Muscle of leg (tissue), 11 donors: ENCODE results near the gene DGLUCY. TPM values are rescaled to one million over a fixed set of nuclear protein-coding genes. Genes with fewer than 3 reads are reported as not detected.

Experiments
- DNase-seq: peaks from one replicate; pipeline ENCODE4 v3.0.0; 2013
- H3K27ac ChIP-seq: one replicate; pipeline ENCODE4 v1.5.1; 2013; ENCODE audit warnings: mild to moderate bottlenecking, low read length, control low read depth
- H3K27me3 ChIP-seq: one replicate; pipeline ENCODE4 v1.6.1; 2013; ENCODE audit warnings: low read length; ENCODE audit not compliant: control insufficient read depth, insufficient read depth
- H3K36me3 ChIP-seq: one replicate; pipeline ENCODE4 v1.6.1; 2013; ENCODE audit warnings: low read length; ENCODE audit not compliant: control insufficient read depth, insufficient read depth
- H3K4me1 ChIP-seq: one replicate; pipeline ENCODE4 v1.6.1; 2013; ENCODE audit warnings: low read length; ENCODE audit not compliant: control insufficient read depth, insufficient read depth
- H3K4me3 ChIP-seq: one replicate; pipeline ENCODE4 v1.5.1; 2013; ENCODE audit warnings: low read length, control low read depth
- H3K9me3 ChIP-seq: replicated peaks from 2 replicates; pipeline ENCODE4 v1.6.1; 2013; ENCODE audit warnings: low read depth, low read length; ENCODE audit not compliant: control insufficient read depth
- WGBS: methylation state at CpG from one replicate; pipeline ENCODE4 v1.1.5; 2013; ENCODE audit warnings: missing lambda C conversion rate; ENCODE audit not compliant: insufficient coverage; 5-methylcytosine and 5-hydroxymethylcytosine counted together
- polyA plus RNA-seq, 8 donors: library from polyadenylated mRNA; unstranded; fragments of 120-200 nt; gene quantifications; one replicate each; pipeline versions ENCODE4 v1.2.1 to v1.2.3, GENCODE V29; 2013; ENCODE audit warnings: inconsistent platforms in 1 of 8, low replicate concordance in 1 of 8; ENCODE audit not compliant: insufficient read length in 8 of 8, insufficient read depth in 1 of 8
- total RNA-seq: library from RNA; stranded (reverse); fragments of 120-200 nt; gene quantifications from one replicate; pipeline ENCODE4 v1.2.4, GENCODE V29; 2013

The DGLUCY gene
- total and polyA plus RNA-seq, 9 donors: 22.8 to 29.2 (median 25.9) TPM

DNA sequence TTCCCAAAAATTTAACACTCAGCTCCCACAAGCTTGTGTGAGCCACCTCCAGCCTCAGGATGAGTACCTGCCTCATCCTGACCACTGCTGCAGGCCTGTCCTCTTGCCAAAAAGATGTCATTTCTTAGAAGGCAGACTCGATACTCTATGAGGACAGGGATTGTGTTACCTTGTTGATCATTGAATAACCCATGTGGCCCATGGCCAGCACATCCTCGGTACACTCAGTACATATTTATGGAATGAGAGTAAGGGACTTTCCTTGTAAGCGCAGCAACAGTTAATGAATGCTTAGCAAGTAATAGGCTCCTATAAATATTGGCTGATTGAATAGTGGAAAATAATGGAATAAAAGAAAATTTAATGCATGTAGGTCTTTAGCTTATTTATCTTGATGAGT is 15.3 kb upstream of the DGLUCY start:
- H3K4me1 ChIP-seq: peaks cover 10% of the 10 kb centered on the region
- 40% methylated on average over 1 of the region's 3 CpGs for WGBS
- H3K4me3 ChIP-seq: no peak overlapping the region
- no peaks in the 10 kb centered on the region for H3K36me3 ChIP-seq
- H3K9me3 ChIP-seq: no peaks in the 10 kb centered on the region
- no peaks in the 10 kb centered on the region for H3K27me3 ChIP-seq
- no peak for DNase-seq
- H3K27ac ChIP-seq: no peak overlapping the region

DNA sequence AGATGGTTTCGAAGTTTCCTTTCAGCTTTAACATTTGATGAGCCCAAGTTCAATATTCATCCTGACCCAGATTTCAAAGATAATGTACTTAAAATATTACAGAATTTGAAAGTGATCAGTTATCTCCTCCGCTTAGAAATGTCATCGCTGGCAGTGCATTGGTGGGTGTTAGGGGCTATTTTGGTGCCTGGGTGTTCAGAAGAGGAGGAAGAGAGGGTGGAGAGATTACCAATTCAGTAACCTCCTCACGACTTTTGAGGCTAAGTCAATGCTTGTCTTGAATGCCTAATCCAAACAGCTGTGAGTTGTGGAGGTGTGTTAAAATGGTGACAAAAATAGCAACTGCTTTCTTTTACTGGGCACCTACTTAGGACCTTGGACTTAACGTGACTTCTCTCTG is 13.8 kb upstream of the DGLUCY start:
- no peak overlapping the region for H3K4me3 ChIP-seq
- H3K36me3 ChIP-seq: no peaks in the 10 kb centered on the region
- WGBS: no CpG with 5 or more reads among the region's 5 CpGs
- no peak for DNase-seq
- H3K27ac ChIP-seq: no peak overlapping the region
- no peaks in the 10 kb centered on the region for H3K9me3 ChIP-seq
- H3K4me1 ChIP-seq: peaks cover 7% of the 10 kb centered on the region
- H3K27me3 ChIP-seq: no peaks in the 10 kb centered on the region

DNA sequence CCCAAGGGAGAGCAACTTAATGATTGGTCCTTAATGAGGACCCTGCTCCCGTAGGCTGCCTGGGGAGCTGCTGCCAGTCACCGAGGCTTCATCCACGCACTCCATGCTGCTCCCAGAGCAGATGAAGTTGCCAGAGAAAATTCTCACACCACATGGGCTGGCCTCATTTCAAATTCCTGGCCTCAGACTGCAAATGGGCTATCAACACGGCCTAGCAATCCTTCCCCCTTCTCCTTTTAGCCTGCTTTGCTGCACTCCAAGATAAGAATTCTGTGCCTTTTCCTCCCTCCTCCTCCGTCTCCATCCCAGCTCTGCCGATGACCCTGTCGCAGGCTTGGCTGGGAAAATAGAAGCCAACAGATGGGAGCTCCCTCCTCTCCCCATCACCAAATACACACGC is 10.8 kb upstream of the DGLUCY start:
- peaks cover 3% of the 10 kb centered on the region for H3K4me1 ChIP-seq
- 23% methylated on average over 7 of the region's 8 CpGs for whole genome bisulfite sequencing
- H3K4me3 ChIP-seq: no peak overlapping the region
- no peaks in the 10 kb centered on the region for H3K9me3 ChIP-seq
- H3K27me3 ChIP-seq: no peaks in the 10 kb centered on the region
- H3K27ac ChIP-seq: no peak overlapping the region
- H3K36me3 ChIP-seq: no peaks in the 10 kb centered on the region
- peak; percentile 53 for DNase-seq

DNA sequence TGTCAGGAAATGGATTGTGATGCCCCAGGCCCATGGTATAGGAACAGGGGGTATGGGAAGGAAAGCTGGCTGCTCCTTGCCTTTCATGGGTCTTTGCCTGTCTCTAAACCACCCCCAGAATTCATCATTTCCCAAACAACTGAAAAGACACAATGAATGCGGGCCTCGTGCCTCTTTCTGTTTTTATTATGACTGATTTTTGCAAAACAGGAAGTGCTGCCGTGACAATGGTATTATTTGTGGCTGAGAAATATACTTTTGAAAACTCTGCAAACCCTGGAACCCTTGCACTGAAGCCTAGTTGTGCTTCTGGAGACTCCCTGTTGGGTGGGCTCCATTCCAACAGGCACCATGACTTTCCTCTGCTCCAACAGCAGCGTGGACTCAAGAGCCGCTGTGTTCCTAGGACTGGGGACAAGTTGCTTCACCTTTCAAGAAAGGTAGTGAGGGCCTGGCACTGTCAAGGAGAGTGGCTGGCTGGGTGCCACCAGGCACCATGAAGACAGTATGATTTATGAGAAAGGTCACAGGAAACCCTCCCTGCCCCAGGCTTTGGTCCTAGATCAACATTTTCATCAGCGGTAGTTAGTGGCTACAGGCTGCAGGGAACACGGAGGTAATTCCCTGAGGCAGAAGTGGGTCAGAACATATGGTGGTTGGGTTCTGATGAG is 4.8 kb upstream of the DGLUCY start:
- no peaks in the 10 kb centered on the region for H3K36me3 ChIP-seq
- H3K9me3 ChIP-seq: no peaks in the 10 kb centered on the region
- H3K27ac ChIP-seq: no peak overlapping the region
- H3K4me3 ChIP-seq: no peak overlapping the region
- WGBS: no CpG with 5 or more reads among the region's 7 CpGs
- no peaks in the 10 kb centered on the region for H3K27me3 ChIP-seq
- DNase-seq: no peak
- H3K4me1 ChIP-seq: peaks cover 11% of the 10 kb centered on the region

DNA sequence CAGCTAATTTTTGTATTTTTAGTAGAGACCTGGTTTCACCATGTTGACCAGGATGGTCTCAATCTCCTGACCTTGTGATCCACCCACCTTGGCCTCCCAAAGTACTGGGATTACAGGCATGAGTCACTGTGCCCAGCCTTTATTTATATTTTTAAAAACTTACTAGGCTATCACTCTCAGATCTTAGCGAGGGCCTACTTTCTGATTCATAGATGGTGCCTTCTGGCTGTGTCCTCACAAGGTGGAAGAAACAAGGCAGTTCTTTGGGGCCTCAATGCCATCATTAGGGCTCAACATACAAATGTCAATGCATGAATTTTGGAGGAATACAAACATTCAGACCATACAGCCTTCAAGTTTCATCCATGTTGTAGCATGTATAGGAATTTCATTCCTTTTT is 2.4 kb upstream of the DGLUCY start:
- Histone ChIP-seq H3K9me3 (no peaks in the 10 kb centered on the region), H3K4me3 (no peak overlapping the region), H3K36me3 (no peaks in the 10 kb centered on the region), H3K4me1 (peaks cover 30% of the 10 kb centered on the region), H3K27ac (no peak overlapping the region), H3K27me3 (no peaks in the 10 kb centered on the region)
- WGBS: 100% methylated on average over 1 of the region's 1 CpG
- DNase-seq: no peak

DNA sequence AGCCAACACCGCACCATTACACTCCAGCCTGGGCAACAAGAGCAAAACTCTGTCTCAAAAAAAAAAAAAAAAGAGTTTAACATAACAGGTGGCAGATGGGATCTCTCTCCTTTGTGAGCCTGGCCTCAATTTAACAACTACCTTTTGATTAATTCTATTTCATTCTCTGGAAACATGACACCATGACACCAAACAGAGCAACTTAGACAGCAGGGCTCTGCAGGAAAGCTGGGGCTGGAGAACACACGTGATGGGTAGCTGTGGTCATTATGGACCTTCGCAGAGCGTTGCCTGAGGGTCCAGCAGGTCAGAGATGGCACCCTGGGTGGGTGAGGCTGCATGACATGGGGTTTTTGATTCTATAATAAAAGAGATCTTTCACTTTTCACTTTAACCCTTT is 1.7 kb upstream of the DGLUCY start:
- H3K4me1 ChIP-seq: peaks cover 30% of the 10 kb centered on the region
- no peaks in the 10 kb centered on the region for H3K36me3 ChIP-seq
- no peaks in the 10 kb centered on the region for H3K9me3 ChIP-seq
- H3K4me3 ChIP-seq: no peak overlapping the region
- no peaks in the 10 kb centered on the region for H3K27me3 ChIP-seq
- H3K27ac ChIP-seq: no peak overlapping the region
- DNase-seq: no peak
- WGBS: 100% methylated on average over 1 of the region's 4 CpGs

DNA sequence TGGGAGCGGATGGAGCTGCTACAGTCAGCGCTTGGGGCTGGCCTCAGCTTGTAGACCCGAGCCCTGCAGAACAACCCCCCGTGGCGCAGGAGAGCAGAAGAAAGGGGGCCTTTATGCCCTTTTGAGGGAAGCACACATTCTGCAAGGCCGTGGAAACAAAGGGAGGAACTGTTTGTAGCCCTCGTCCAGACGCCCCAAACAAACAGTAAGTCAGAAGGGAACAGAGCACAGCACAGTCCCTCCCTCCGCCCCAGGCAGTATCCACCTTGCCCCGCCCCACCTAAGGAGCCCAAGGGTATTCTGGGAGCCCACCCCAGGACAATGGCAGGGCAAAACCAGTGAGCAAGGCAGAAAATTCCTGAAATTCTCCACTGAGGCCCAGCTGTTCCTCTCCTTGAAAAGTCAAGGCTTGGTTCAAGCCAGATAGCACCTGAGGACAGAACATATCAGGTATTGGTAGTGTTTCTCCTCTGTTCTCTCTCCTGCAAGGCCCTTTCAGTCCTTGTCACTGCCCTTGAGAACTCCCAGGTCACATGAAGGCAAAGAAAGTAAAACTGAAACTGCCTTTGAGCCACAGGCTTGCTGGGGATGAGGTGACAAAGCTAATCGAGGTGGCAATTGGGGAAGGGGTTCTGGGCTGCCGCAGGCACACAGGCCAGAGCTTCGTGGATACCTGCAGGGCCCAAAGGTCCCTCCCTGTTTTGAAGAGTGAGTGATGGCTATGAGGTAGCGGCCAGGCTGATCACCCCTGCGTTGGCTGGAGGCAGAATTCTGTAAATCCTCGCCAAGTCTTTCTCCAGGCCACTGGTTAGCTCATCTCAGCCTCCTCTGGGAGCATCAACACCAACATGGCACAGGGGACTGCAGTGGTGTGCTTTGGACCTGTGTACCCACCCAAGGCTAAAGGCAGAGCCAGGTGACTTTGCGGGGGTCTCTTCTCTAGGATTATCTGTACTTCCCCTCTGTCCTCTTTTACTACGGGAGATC is 499 bp downstream of the DGLUCY start:
- Histone ChIP-seq H3K27ac (peak overlapping the region; percentile 96), H3K27me3 (no peaks in the 10 kb centered on the region), H3K4me1 (peaks cover 26% of the 10 kb centered on the region), H3K36me3 (peaks cover 4% of the 10 kb centered on the region), H3K4me3 (peak overlapping the region; percentile 63), H3K9me3 (no peaks in the 10 kb centered on the region)
- DNase-seq: peak; percentile 87
- 0% methylated on average over 12 of the region's 18 CpGs for WGBS

DNA sequence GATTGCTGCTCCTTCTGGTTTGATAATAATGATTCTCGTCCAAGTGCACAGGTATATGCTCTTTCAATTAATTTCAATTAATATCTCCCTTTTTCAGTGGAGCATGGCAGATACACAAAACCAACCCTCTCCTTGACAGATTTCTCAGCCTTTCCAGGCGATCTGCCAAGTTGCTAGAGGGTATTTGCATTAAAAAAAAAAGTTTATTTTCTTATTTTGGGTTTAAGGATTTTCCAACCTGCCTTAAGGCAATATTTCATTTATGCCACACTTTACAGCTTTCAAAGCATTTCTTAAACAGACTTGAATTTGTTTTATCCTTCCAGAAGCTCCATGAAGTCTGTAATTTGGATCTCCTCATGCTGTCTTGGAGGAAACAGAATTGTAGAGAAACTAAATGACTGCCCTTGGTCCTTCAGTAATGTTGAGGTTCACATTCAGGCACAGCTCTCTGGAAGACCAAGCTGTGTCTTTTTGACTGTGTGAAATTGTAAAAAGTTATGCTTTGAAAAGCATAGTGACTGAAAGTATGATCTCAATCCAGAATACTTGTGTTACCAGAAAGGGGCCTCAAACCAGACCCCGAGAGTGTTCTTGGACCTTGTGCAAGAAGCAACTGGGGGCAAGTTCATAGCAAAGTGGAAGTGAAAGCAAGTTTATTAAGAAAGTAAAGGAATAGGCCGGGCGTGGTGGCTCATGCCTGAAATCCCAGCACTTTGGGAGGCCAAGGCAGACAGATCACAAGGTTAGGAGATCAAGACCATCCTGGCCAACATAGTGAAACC is 2.3 kb downstream of the DGLUCY start:
- Histone ChIP-seq H3K9me3 (no peaks in the 10 kb centered on the region), H3K27ac (no peak overlapping the region), H3K4me3 (no peak overlapping the region), H3K4me1 (peaks cover 25% of the 10 kb centered on the region), H3K27me3 (no peaks in the 10 kb centered on the region), H3K36me3 (peaks cover 8% of the 10 kb centered on the region)
- WGBS: 81% methylated on average over 3 of the region's 5 CpGs
- DNase-seq: peak; percentile 16

DNA sequence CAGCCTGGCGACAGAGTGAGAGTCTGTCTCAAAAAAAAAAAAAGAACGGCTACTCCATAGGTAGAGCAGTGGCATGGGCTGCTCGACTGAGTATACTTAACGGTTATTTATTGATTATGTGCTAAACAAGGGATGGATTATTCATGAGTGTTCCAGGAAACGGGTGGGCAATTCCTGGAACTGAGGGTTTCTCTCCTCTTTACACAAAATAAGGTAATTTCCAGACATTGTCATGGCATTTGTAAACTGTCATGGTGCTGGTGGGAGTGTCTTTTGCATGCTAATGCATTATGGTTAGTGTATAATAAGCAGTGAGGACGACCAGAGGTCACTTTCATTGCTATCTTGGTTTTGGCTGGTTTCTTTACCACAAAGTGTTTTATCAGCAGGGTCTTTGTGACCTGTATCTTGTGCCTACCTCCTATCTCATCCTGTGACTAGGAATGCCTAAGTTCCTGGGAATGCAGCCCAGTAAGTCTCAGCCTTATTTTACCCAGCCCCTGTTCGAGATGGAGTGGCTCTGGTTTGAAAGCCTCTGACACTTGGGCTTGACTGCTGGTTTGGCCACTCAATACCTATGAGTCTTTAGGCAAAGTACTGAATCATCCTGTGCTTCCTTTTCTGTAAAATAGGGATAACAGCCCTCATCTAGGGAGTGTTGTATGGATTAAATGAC is 3.2 kb downstream of the DGLUCY start:
- H3K27ac ChIP-seq: no peak overlapping the region
- WGBS: 43% methylated on average over 2 of the region's 7 CpGs
- H3K36me3 ChIP-seq: peaks cover 8% of the 10 kb centered on the region
- H3K27me3 ChIP-seq: no peaks in the 10 kb centered on the region
- no peak overlapping the region for H3K4me3 ChIP-seq
- no peaks in the 10 kb centered on the region for H3K9me3 ChIP-seq
- DNase-seq: no peak
- H3K4me1 ChIP-seq: peaks cover 25% of the 10 kb centered on the region
